ENCODE data around the gene PTCHD4.
"Not testable (repeated sequence)": the region's sequence is repeated elsewhere in the genome, so short reads cannot be mapped to it uniquely, and the experiment has no call there.

PTCHD4 gene

GRCh38 chr6:48111143-48111506 lies at the start of gene PTCHD4:
Gene PTCHD4 (minus strand): TSS chr6:48111197. CDS start chr6:48068957, 42,240 bp downstream.
- no peak for DNase-seq

DNA sequence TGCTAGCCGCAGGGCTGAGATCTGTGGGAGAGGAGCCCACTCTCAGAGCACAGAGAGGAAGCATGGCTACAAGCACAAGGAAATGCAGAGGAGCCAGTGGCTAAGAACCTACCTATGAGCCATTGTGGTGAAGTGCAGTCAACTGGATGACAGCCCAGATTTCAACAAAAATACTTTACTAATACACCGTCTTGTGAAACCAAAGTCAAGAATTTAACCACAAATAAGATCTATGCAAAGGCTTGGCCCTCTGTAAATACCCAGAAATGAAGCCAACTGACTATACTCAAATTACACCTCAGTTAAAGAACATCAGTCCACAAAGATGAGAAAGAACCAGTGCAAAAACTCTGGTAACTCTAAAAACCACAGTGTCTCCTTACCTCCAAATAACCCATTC lies 40.1 kb upstream of the PTCHD4 start:
- no peak for DNase-seq

DNA sequence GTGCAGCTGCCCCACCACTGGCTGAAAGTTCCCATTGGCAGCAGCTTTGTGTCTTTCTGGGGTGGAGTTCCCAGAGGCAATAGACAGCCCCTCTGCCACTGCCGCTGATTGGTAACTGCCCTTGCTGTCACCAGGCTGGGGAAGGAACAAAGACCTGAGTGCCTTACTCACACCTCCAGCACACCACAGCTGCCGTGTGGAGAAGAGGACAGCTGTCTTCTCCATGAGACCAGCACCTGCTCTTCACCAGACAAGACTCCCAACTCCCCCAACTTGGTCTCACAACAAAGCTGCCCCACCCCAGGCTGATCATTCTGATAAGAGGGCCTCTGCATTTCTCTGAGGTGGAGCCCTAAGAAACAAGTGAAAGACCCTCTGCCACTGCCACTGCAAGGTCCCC lies 39.7 kb upstream of the PTCHD4 start:
- DNase-seq: no peak

- DNase-seq: no peak
Observed at GRCh38 chr6:48147051-48147450, 36.1 kb upstream of the PTCHD4 start.

- no peak for DNase-seq
Observed at GRCh38 chr6:48144021-48144420, 33.0 kb upstream of the PTCHD4 start.

DNA sequence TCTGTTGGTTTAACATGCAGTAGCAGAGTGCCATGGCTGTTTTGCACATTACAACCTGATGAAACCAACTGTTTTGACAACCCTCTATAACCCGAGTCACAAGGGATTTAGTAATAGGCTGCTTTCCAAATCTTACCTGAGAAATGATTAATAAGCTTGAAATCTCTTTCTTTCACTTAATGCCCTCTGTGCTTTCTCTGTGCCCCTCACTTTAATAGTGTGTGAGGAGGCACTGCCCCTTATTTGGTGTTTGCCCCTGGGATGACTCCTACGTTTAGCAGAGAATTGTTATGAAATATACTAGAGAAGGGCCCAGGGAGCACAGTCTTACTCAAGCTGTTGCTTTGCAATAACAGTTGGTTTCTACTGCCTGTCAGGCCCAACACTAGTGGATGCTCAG lies 31.0 kb upstream of the PTCHD4 start:
- no peak for DNase-seq

GRCh38 chr6:48139818-48140614 lies 29.0 kb upstream of the PTCHD4 start:
- no peak for DNase-seq

- DNase-seq: no peak
Observed at GRCh38 chr6:48136856-48137255, 25.9 kb upstream of the PTCHD4 start.

DNA sequence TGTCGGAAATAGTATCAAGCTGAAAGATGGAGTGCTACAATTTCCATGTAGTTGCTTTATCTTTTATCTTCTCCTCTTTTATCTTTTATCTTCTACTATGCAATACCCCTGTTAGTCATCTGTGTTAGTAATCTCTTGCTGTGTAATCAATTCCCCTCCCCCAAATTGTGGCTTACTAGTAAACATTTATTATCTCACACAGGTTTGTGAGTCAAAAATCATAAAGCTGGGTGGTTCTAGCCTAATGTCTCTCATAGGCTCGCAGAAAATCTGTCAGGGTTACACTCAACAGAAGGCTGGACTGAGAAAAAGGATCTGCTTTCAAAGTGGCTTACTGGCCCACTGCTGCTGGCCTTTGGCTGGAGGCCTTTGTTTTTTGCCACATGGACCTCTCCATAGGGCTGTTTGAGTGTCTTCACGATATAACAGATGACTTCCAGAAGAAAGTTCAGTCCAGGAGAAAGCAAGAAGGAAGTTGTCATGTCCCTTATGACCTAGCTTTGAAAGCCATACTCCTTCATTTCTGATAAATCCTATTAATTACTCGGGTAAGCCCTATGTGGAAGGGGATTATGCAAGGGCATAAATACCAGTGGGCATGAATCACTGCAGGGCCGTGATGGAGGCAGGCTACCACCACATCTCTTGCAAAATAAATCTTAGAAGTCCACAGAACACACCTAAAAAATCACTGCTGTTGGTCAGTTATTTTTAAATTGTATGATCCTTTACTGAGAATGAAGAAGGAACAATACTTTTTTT lies 24.5 kb upstream of the PTCHD4 start:
- no peak for DNase-seq

DNA sequence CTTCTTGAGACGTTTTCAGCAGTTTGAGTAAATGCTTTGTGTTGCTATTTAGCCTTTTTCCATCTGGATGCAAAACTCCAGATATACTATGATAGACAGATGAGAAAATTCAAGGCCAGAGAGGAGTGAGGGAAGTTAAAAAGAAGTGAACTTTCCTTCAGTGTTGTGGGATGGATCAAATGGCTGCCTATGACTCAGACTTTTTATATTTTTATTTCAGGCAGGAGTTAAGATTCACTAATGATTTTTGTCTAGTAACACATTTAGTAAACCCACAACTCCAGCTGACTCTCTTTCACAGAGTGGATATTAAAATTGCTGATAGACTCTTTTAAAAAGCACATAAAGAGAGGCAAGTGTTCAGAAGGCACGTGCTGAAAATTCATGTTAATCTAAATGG lies 23.2 kb upstream of the PTCHD4 start:
- DNase-seq: no peak

DNA sequence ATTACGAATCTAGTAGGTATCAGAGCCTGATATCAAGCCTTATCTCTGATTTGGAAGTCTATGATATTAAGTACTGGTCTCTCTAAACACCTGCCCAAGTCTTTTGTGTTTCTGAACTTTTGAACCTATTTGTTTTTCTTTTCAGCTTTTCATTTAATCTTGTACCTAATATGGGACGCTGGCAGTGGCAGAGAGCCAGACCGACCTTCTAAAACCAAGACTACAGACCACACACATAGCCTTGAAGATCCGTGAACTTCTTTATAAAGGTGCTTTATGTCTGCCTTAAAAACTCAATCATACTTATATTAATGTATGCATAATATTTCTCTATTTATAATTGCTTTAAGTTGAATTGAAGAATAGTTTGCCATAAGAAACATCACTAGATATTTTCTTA lies 12.6 kb upstream of the PTCHD4 start:
- no peak for DNase-seq

DNA sequence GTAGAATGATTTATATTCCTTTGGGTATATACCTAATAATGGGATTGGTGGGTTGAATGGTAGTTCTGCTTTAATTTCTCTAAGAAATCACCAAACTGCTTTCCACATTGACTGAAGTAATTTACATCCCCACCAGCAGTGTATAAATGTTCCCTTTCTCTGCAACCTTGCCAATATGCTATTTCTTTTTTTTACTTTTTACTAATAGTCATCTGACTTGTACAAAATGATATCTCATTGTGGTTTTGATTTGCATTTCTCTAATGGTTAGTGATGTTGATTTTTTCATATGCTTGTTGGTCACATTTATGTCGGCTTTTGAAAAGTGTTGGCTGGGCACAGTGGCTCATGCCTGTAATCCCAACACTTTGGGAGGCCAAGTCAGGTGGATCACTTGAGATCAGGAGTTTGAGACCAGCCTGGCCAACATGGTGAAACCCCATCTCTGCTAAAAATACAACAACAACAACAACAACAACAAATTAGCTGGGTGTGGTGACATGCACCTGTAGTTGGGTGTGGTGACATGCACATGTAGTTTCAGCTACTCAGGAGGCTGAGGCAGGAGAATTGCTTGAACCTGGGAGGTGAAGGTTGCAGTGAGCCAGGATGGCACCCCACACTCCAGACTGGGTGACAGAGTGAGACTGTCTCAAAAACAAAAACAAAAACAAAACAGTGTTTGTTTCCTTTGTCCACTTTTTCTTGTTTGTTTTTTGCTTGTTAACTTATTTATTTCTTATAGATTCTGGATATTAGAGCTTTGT lies 11.2 kb upstream of the PTCHD4 start:
- not testable (repeated sequence) for DNase-seq

DNA sequence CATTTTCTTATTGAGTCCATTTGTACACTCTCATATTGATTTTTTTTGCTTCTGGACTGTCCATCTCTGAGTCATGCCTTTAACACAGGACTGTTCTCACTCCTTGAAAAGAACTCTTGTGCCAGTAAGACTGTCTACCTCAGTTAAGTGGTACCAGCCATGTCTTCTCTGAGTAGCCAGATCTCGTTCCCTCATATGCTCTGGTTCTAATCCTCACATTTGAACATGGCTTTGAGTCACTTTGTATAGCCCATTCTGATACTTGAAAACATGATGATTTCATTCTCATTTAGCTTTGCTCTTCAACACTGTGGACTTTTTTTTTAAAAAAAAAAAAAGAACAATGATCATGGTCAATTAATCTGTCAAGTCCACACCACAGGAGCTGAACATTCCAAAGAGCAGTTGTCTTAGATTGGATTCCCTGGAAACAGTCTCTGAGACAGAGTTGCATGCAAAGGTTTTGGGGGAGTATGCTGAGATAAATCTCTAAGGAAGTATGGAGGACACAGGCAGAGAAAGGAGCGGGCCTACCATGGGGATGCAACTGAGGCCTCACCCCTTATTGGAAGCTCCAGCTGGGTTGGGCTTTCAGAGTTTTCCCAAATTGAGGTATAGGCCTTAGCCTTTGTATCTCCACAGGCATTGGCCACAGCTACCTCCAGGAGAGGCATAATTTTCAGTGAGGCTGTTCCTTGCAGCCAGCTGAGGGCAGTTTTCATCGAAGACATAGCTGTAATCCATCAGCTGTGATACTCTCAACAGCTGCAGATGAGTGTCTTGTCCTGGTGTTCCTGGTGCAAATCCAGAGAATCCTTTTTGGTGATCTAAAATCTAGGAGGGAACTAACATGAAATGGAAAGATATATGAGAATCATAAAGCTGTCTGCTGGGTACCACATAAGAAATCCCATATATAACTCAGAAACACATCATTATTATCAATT lies 6.0 kb upstream of the PTCHD4 start:
- DNase-seq: no peak

GRCh38 chr6:48113130-48113529 lies 2.1 kb upstream of the PTCHD4 start:
- DNase-seq: no peak

GRCh38 chr6:48111575-48111974 lies 578 bp upstream of the PTCHD4 start:
- no peak for DNase-seq

GRCh38 chr6:48110436-48111142 lies 408 bp downstream of the PTCHD4 start:
- DNase-seq: no peak

GRCh38 chr6:48109944-48110343 lies 1.1 kb downstream of the PTCHD4 start:
- DNase-seq: no peak

GRCh38 chr6:48102476-48103195 lies 8.4 kb downstream of the PTCHD4 start:
- DNase-seq: not testable (repeated sequence)

DNA sequence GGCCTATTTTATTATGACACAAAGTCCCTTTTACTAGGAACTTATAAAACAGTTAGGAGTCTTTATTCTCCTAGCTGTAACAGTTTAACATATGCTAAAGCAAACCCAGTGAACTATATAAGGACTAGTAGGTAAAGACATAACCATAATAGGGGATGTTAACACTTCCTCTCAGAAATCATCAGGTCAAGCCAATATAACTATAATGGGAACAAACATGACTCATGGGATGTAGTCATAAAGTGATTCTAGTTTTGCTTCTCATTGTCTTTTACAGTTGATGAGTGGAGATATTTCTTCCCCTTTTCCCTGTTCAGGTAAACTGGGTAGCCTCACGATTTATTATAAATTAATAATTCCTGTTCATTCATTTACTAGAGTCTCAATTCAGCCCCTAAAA lies 9.7 kb downstream of the PTCHD4 start:
- no peak for DNase-seq

DNA sequence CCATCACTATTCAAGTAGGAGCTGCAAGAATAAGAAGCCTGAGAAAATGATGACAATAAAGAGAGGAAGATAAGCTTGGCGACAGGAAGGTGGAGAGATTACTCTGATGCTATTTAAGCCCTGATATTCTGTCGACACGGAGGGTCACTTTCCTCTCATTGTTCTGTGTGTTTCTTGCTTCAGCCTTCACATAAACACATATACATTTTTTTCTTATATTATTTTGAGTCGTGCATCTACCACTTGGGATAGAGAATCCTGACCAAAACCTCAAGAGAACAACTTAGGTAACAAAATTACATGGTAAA lies 10.5 kb downstream of the PTCHD4 start:
- DNase-seq: no peak
